ENCODE data around the gene GRAP2. TPM values are rescaled to one million over a fixed set of nuclear protein-coding genes. Genes with fewer than 3 reads are reported as not detected.
A peak's percentile ranks its signal among the peaks of the same experiment; 100 is the strongest.

GRAP2 gene
- total RNA-seq, 1 experiment from 2014 or later = 0.42 TPM

DNA sequence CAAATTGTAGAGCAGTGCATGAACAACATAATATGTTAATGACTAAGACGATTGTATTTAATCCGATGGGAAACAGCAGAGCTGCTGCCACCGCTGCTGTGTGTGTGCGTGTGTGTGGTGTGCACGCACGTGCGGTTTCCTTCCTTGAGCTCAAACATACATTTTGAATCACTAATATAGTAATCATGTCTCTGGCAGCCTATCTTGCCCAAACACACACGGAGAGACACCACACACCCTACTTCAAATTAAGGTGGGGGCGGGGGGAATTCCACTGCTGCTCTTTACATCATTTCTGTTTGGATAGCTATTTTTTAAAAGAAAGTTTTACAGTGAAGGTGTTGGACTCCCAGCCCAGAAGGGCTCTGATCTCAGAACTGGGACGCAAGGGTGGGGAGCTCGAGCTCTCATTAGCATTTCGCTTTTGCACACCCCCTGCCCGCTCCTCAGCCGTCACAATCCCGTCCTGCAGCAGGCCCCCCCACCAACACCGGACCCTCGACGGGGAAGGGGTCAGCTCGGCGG lies 93.2 kb downstream of the GRAP2 start:
- intact Hi-C loops (cut with micrococcal nuclease) = no loop called here
- RAD21 ChIA-PET (ENCODE audit: low non-redundant PET in 1 of 2, low total read pairs in 2 of 2, uncharacterized antibody in 2 of 2, unreplicated experiment in 2 of 2) = no interaction called here
- H3K9me3 ChIP-seq (ENCODE audit: control insufficient read depth in 1 of 2, insufficient read depth in 1 of 2, low read depth in 1 of 2, low read length in 2 of 2) = no peaks in the 10 kb centered on the region
- DNase-seq (ENCODE audit: low read depth, low spot score) (no peak), ATAC-seq (no peak)
- H3K36me3 ChIP-seq (ENCODE audit: control insufficient read depth in 1 of 2, insufficient read depth in 2 of 2, low read length in 2 of 2) = peaks cover 0 to 5% of the 10 kb centered on the region in 2 experiments; a peak in 2 of 4 replicates
- H3K4me1 ChIP-seq (ENCODE audit: control insufficient read depth in 1 of 2, insufficient read depth in 2 of 2, low read length in 2 of 2) = peaks cover 20 to 38% of the 10 kb centered on the region in 2 experiments
- POLR2A ChIA-PET = no interaction called here
- CTCF ChIA-PET = interaction anchor here (2.1 kb wide), 1 partner anchor 30 kb away, joined by 6 read pairs; no protein-coding TSS in a partner anchor
- H2AFZ ChIP-seq (ENCODE audit: low read depth, low read length, poor library complexity, severe bottlenecking) = no peak overlapping the region
- H4K20me1 ChIP-seq (ENCODE audit: insufficient read depth) = no peaks in the 10 kb centered on the region
- peak overlapping the region; percentile 61; the same call in 1 of the 2 replicates for H3K27ac ChIP-seq (ENCODE audit: low read depth, low read length)
- H3K4me3 ChIP-seq (replicated peaks in 1 of 2; ENCODE audit: low read depth in 1 of 2, low read length in 2 of 2) = peak overlapping the region; percentile 27 to 45
- peak overlapping the region; percentile 71 for H3K4me2 ChIP-seq (ENCODE audit: low read length)
- no peak for TF ChIP-seq POLR2AphosphoS5 (IDR thresholded peaks at IDR 0.05; ENCODE audit: low read depth, low read length)
- TF ChIP-seq, protein P1, sequence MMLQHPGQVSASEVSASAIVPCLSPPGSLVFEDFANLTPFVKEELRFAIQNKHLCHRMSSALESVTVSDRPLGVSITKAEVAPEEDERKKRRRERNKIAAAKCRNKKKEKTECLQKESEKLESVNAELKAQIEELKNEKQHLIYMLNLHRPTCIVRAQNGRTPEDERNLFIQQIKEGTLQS (IDR thresholded peaks at IDR 0.05) = no peak
- TF ChIP-seq, protein P2, sequence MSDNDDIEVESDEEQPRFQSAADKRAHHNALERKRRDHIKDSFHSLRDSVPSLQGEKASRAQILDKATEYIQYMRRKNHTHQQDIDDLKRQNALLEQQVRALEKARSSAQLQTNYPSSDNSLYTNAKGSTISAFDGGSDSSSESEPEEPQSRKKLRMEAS (IDR thresholded peaks at IDR 0.05) = no peak
- no peak for TF ChIP-seq ELF1 (IDR thresholded peaks at IDR 0.05; ENCODE audit: borderline replicate concordance, low read depth)
- TF ChIP-seq RAD21 (IDR thresholded peaks at IDR 0.05; ENCODE audit: low read depth) = no peak
- no peak for TF ChIP-seq TCF7L2 (IDR thresholded peaks at IDR 0.05; ENCODE audit: borderline replicate concordance, extremely low read depth, insufficient read depth, insufficient read length)
- no peak for TF ChIP-seq SP1 (IDR thresholded peaks at IDR 0.05; ENCODE audit: low read depth)
- TF ChIP-seq, protein P3, sequence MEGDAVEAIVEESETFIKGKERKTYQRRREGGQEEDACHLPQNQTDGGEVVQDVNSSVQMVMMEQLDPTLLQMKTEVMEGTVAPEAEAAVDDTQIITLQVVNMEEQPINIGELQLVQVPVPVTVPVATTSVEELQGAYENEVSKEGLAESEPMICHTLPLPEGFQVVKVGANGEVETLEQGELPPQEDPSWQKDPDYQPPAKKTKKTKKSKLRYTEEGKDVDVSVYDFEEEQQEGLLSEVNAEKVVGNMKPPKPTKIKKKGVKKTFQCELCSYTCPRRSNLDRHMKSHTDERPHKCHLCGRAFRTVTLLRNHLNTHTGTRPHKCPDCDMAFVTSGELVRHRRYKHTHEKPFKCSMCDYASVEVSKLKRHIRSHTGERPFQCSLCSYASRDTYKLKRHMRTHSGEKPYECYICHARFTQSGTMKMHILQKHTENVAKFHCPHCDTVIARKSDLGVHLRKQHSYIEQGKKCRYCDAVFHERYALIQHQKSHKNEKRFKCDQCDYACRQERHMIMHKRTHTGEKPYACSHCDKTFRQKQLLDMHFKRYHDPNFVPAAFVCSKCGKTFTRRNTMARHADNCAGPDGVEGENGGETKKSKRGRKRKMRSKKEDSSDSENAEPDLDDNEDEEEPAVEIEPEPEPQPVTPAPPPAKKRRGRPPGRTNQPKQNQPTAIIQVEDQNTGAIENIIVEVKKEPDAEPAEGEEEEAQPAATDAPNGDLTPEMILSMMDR (IDR thresholded peaks at IDR 0.05 in 2 of 3, conservative IDR thresholded peaks at IDR 0.05 in 1 of 3; ENCODE audit: borderline replicate concordance in 1 of 3, insufficient read depth in 1 of 3, low read depth in 2 of 3, low read length in 2 of 3) = no peak
- no peak for TF ChIP-seq JUND (IDR thresholded peaks at IDR 0.05)
- TF ChIP-seq ZFX (IDR thresholded peaks at IDR 0.05) = no peak
- TF ChIP-seq EGR1 (IDR thresholded peaks at IDR 0.05; ENCODE audit: low read depth) = no peak
- TSS peak; percentile 72 for BruUV-seq (replicated peaks)
- peaks cover 42% of the 10 kb centered on the region for H3K79me2 ChIP-seq (ENCODE audit: insufficient read depth, low read length)
- H3K9me2 ChIP-seq (ENCODE audit: insufficient read depth) = no peaks in the 10 kb centered on the region
- no peaks in the 10 kb centered on the region for H3K27me3 ChIP-seq (ENCODE audit: insufficient read depth, low read length)
- H3K9ac ChIP-seq (ENCODE audit: low read length) = peak overlapping the region; percentile 61
